ENCODE data around the gene VAT1L. TPM values are rescaled to one million over a fixed set of nuclear protein-coding genes. Genes with fewer than 3 reads are reported as not detected.
A peak's percentile ranks its signal among the peaks of the same experiment; 100 is the strongest.

The VAT1L gene
- polyA plus RNA-seq, 1 of the 3 experiments (the other 2 are of a cell fraction) = 52.5 TPM

DNA sequence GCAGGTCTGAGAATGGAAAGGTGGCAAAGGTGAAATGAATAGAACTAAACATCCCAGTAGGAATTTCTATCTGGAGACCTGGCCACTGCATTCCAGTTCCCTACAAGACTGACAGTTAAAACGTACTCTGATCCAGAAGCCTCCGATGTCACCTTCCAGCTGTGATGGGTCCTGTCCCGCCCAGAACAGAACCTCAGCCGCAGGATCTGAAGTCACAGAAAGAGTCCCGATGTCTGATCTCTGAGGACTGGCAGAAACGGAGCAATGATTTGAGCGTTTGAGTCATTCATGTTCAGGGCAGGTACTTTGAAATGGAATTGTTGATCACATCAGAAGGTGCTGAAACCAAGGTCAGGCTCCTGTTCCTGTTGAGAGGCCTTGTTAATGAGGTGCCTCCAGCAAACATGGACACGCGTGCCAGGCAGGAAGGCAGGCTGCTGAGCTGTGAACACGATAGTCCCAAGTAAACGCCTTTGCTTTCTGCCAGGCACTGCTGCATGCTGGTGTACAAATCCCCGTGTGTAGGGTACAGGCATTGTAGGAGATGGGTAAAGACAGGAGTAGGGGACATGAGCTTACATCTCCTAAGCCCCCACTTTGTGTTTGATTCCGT, 61.4 kb downstream of the VAT1L start:
- ChIA-PET POLR2A (no interaction called here), CTCF (no interaction called here)
- 83% methylated on average over 12 of the region's 13 CpGs for WGBS (ENCODE audit: low lambda C conversion rate)
- Histone ChIP-seq H3K79me2 (ENCODE audit: insufficient read depth) (no peaks in the 10 kb centered on the region), H3K9ac (no peak overlapping the region), H3K4me1 (ENCODE audit: control insufficient read depth in 1 of 2, insufficient read depth in 2 of 2, low read depth in 1 of 2, low read length in 1 of 2) (peaks cover 0 to 9% of the 10 kb centered on the region in 2 experiments; a peak in 2 of 4 replicates), H3K9me2 (no peaks in the 10 kb centered on the region), H3K4me2 (no peak overlapping the region), H3K36me3 (replicated peaks in 1 of 2; ENCODE audit: control insufficient read depth in 1 of 2, insufficient read depth in 2 of 2, low read length in 1 of 2) (peaks cover 0 to 5% of the 10 kb centered on the region in 2 experiments), H3F3A (replicated peaks; ENCODE audit: insufficient read depth) (peaks cover 4% of the 10 kb centered on the region), H3K4me3 (ENCODE audit: low read depth in 2 of 2, low read length in 1 of 2) (no peak overlapping the region), H3K9me3 (no peaks in the 10 kb centered on the region), H3K27me3 (ENCODE audit: insufficient read depth) (no peaks in the 10 kb centered on the region), H2AFZ (ENCODE audit: low read depth) (no peak overlapping the region), H3K27ac (ENCODE audit: low read depth in 2 of 2, low read length in 1 of 2) (no peak overlapping the region), H4K20me1 (ENCODE audit: insufficient read depth) (no peaks in the 10 kb centered on the region)
- DNase-seq = no peak
- no peak for TF ChIP-seq MXI1 (IDR thresholded peaks at IDR 0.05; ENCODE audit: low read depth, low read length)
- TF ChIP-seq, protein P1, sequence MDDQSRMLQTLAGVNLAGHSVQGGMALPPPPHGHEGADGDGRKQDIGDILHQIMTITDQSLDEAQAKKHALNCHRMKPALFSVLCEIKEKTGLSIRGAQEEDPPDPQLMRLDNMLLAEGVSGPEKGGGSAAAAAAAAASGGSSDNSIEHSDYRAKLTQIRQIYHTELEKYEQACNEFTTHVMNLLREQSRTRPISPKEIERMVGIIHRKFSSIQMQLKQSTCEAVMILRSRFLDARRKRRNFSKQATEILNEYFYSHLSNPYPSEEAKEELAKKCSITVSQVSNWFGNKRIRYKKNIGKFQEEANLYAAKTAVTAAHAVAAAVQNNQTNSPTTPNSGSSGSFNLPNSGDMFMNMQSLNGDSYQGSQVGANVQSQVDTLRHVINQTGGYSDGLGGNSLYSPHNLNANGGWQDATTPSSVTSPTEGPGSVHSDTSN (IDR thresholded peaks at IDR 0.05) = no peak
- no peak for TF ChIP-seq JUND (IDR thresholded peaks at IDR 0.05)
- TF ChIP-seq RXRA (IDR thresholded peaks at IDR 0.05; ENCODE audit: borderline replicate concordance, low read depth) = no peak

DNA sequence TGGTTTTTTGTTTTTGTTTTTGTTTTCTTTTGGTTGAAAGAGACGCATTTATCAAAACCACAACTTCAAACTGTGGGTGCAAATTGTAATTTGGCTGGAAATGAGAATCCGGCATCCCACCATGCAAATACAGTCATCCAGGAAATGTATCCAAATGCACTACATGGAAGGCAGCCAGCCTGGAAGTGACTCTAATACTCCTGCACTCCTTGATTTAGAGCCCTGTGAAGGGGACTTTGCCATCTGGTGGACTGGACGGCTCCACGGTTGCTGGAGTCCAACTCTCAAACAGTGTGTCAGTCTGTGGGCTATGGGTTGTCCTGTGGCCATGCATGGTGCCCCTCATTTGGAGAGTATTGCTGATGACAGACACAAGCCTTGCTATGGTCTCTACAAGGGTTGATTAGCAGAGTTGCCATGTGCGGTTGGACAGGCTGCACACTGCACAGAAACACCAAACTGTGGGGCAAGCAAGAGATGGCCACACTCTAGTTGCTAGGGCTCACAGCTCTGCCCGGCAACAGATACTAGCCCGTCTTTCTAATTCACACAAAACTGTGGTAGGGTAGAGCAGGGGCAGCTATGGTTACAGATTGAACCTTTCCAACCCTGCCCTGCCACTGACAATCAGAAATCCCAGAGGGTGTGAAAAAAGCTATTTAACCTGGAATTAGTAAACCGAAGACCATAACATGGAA, 62.4 kb downstream of the VAT1L start:
- H3K27me3 ChIP-seq (ENCODE audit: insufficient read depth) = no peaks in the 10 kb centered on the region
- no peak for DNase-seq
- H3F3A ChIP-seq (replicated peaks; ENCODE audit: insufficient read depth) = peaks cover 4% of the 10 kb centered on the region
- H3K27ac ChIP-seq (ENCODE audit: low read depth in 2 of 2, low read length in 1 of 2) = peak overlapping the region in 1 of 2 experiments; percentile 14; a peak in 1 of 4 replicates
- H3K9me3 ChIP-seq = no peaks in the 10 kb centered on the region
- no peaks in the 10 kb centered on the region for H3K79me2 ChIP-seq (ENCODE audit: insufficient read depth)
- H3K4me1 ChIP-seq (ENCODE audit: control insufficient read depth in 1 of 2, insufficient read depth in 2 of 2, low read depth in 1 of 2, low read length in 1 of 2) = peaks cover 0 to 9% of the 10 kb centered on the region in 2 experiments; a peak in 2 of 4 replicates
- ChIA-PET CTCF (no interaction called here), POLR2A (no interaction called here)
- WGBS (ENCODE audit: low lambda C conversion rate) = 54% methylated on average over 8 of the region's 8 CpGs
- H3K9me2 ChIP-seq = no peaks in the 10 kb centered on the region
- H3K4me2 ChIP-seq = no peak overlapping the region
- H2AFZ ChIP-seq (ENCODE audit: low read depth) = no peak overlapping the region
- H3K9ac ChIP-seq = no peak overlapping the region
- H4K20me1 ChIP-seq (ENCODE audit: insufficient read depth) = no peaks in the 10 kb centered on the region
- H3K4me3 ChIP-seq (ENCODE audit: low read depth in 2 of 2, low read length in 1 of 2) = no peak overlapping the region
- peaks cover 0 to 5% of the 10 kb centered on the region in 2 experiments for H3K36me3 ChIP-seq (replicated peaks in 1 of 2; ENCODE audit: control insufficient read depth in 1 of 2, insufficient read depth in 2 of 2, low read length in 1 of 2)
- TF ChIP-seq, protein P2, sequence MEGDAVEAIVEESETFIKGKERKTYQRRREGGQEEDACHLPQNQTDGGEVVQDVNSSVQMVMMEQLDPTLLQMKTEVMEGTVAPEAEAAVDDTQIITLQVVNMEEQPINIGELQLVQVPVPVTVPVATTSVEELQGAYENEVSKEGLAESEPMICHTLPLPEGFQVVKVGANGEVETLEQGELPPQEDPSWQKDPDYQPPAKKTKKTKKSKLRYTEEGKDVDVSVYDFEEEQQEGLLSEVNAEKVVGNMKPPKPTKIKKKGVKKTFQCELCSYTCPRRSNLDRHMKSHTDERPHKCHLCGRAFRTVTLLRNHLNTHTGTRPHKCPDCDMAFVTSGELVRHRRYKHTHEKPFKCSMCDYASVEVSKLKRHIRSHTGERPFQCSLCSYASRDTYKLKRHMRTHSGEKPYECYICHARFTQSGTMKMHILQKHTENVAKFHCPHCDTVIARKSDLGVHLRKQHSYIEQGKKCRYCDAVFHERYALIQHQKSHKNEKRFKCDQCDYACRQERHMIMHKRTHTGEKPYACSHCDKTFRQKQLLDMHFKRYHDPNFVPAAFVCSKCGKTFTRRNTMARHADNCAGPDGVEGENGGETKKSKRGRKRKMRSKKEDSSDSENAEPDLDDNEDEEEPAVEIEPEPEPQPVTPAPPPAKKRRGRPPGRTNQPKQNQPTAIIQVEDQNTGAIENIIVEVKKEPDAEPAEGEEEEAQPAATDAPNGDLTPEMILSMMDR (IDR thresholded peaks at IDR 0.05) = peak; percentile 33
- TF ChIP-seq MXI1 (IDR thresholded peaks at IDR 0.05; ENCODE audit: low read depth, low read length) = no peak
- TF ChIP-seq, protein P3, sequence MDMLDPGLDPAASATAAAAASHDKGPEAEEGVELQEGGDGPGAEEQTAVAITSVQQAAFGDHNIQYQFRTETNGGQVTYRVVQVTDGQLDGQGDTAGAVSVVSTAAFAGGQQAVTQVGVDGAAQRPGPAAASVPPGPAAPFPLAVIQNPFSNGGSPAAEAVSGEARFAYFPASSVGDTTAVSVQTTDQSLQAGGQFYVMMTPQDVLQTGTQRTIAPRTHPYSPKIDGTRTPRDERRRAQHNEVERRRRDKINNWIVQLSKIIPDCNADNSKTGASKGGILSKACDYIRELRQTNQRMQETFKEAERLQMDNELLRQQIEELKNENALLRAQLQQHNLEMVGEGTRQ (IDR thresholded peaks at IDR 0.05; ENCODE audit: borderline replicate concordance, low read depth, low read length) = no peak
- TF ChIP-seq RXRA (IDR thresholded peaks at IDR 0.05; ENCODE audit: borderline replicate concordance, low read depth) = no peak
- TF ChIP-seq, protein P4, sequence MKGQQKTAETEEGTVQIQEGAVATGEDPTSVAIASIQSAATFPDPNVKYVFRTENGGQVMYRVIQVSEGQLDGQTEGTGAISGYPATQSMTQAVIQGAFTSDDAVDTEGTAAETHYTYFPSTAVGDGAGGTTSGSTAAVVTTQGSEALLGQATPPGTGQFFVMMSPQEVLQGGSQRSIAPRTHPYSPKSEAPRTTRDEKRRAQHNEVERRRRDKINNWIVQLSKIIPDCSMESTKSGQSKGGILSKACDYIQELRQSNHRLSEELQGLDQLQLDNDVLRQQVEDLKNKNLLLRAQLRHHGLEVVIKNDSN (IDR thresholded peaks at IDR 0.05; ENCODE audit: borderline replicate concordance, low read depth) = no peak
- TF ChIP-seq, protein P1 (IDR thresholded peaks at IDR 0.05) = no peak
- TF ChIP-seq RCOR1 (IDR thresholded peaks at IDR 0.05; ENCODE audit: low read length) = no peak
- TF ChIP-seq NFIC (IDR thresholded peaks at IDR 0.05; ENCODE audit: borderline replicate concordance) = peak; percentile 75
- no peak for TF ChIP-seq SIN3A (IDR thresholded peaks at IDR 0.05; ENCODE audit: borderline replicate concordance, low read depth, low read length)
- TF ChIP-seq JUND (IDR thresholded peaks at IDR 0.05) = no peak
- TF ChIP-seq EZH2phosphoT487 (IDR thresholded peaks at IDR 0.05; ENCODE audit: borderline replicate concordance, low read depth) = no peak
- no peak for TF ChIP-seq ELF1 (IDR thresholded peaks at IDR 0.05)
- TF ChIP-seq POLR2AphosphoS5 (IDR thresholded peaks at IDR 0.05; ENCODE audit: low read depth, low read length) = no peak
- no peak for TF ChIP-seq MEF2A (IDR thresholded peaks at IDR 0.05; ENCODE audit: borderline replicate concordance, low read depth)
- no peak for TF ChIP-seq GATA2 (CRISPR knock-in tag; IDR thresholded peaks at IDR 0.05)
- TF ChIP-seq, protein P5, sequence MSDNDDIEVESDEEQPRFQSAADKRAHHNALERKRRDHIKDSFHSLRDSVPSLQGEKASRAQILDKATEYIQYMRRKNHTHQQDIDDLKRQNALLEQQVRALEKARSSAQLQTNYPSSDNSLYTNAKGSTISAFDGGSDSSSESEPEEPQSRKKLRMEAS (IDR thresholded peaks at IDR 0.05; ENCODE audit: low read depth) = no peak
- TF ChIP-seq NRF1 (IDR thresholded peaks at IDR 0.05; ENCODE audit: low read depth, low read length) = no peak
- peak; percentile 44 for TF ChIP-seq TCF12 (IDR thresholded peaks at IDR 0.05)
- TF ChIP-seq RFX5 (IDR thresholded peaks at IDR 0.05; ENCODE audit: low read length) = no peak; the same call in none of the 2 replicates
- no peak for TF ChIP-seq FOXM1 (IDR thresholded peaks at IDR 0.05; ENCODE audit: low read depth)
- TF ChIP-seq CHD2 (IDR thresholded peaks at IDR 0.05; ENCODE audit: low read length, partially characterized antibody) = no peak
